GM12878 (cell line): ENCODE data around the gene BRSK2. TPM values are rescaled to one million over a fixed set of nuclear protein-coding genes. Genes with fewer than 3 reads are reported as not detected.

Experiments
- ATF3 ChIP-seq: IDR thresholded peaks from 2 replicates; pipeline ENCODE4 v1.6.1; 2011; ENCODE audit warnings: low read depth, mild to moderate bottlenecking, low read length, moderate library complexity, borderline replicate concordance; ENCODE audit errors: extremely low read depth
- CBX3 ChIP-seq: fragments of 200-600 bp; sonication (generic); IDR thresholded peaks from 2 replicates; pipeline ENCODE4 v1.6.1; 2016; ENCODE audit warnings: low read depth, borderline replicate concordance
- CUX1 ChIP-seq: IDR thresholded peaks from 2 replicates; pipeline ENCODE4 v1.6.1; 2012; ENCODE audit warnings: improper control_type of control experiment, low read depth, low read length; ENCODE audit not compliant: insufficient replicate concordance
- ESRRA ChIP-seq: IDR thresholded peaks from 2 replicates; pipeline ENCODE4 v1.6.1; 2012; ENCODE audit warnings: mild to moderate bottlenecking, low read length, improper control_type of control experiment
- KAT2A ChIP-seq: conservative IDR thresholded peaks from 2 replicates; pipeline ENCODE4 v1.6.1; 2011; ENCODE audit warnings: low read depth, low read length; ENCODE audit not compliant: control insufficient read depth
- MYC ChIP-seq: IDR thresholded peaks from 2 replicates; pipeline ENCODE4 v1.6.1; 2011; ENCODE audit warnings: mild to moderate bottlenecking, low read length, moderate library complexity, inconsistent platforms; ENCODE audit not compliant: insufficient read depth, insufficient replicate concordance, insufficient read length, severe bottlenecking
- NKRF ChIP-seq: fragments of 450-650 bp; conservative IDR thresholded peaks from 2 replicates; pipeline ENCODE4 v1.6.1; 2017; ENCODE audit warnings: mild to moderate bottlenecking, moderate library complexity
- polyA plus RNA-seq, 11 experiments: library from polyadenylated mRNA; depleted of rRNA in 4 of 11; unstranded in 6 of 11; stranded (reverse) in 5 of 11; fragments of >200 nt; fragmentation: Nextera tagmentation in 4 of 11; fragmentation: Illumina TruSeq in 1 of 11; extraction: Ambion mirVana in 4 of 11; extraction: Trizol in 1 of 11; gene quantifications; 1 replicate in 1 of 11; 2 replicates in 10 of 11; pipeline versions ENCODE4 v1.2.1 to v1.2.3, GENCODE V29; 2011 to 2016; ENCODE audit warnings: inconsistent platforms in 2 of 11, missing spikeins in 2 of 11, low read depth in 1 of 11
- total RNA-seq, 4 experiments: library from RNA; depleted of rRNA in 3 of 4; stranded (reverse); fragments of >200 nt in 3 of 4; fragmentation: Illumina TruSeq in 1 of 4; extraction: Trizol in 1 of 4; gene quantifications; 2 replicates each; pipeline versions ENCODE4 v1.2.1 to v1.2.3, GENCODE V29; 2013 to 2021

BRSK2 gene
- total and polyA plus RNA-seq, 10 of the 15 experiments (the other 5 are each of a cell fraction or from before 2014, with no cell fraction given) = 0.13 TPM; not detected in 9

- no peak for TF ChIP-seq MYC
- TF ChIP-seq KAT2A = no peak
- TF ChIP-seq ESRRA = no peak
- no peak for TF ChIP-seq CBX3
- TF ChIP-seq CUX1 = no peak
- TF ChIP-seq ATF3 = no peak
- TF ChIP-seq NKRF = no peak
Observed at GRCh38 chr11:1435820-1436467, 46.2 kb downstream of the BRSK2 start (continued).
